Esophagus squamous epithelium (tissue), 5 donors: ENCODE data around the gene PLIN1. TPM values are rescaled to one million over a fixed set of nuclear protein-coding genes. Genes with fewer than 3 reads are reported as not detected.

Experiments
- DNase-seq: peaks from one replicate; lab custom pipeline; 2025; lab: John Stamatoyannopoulos, UW
- H3K27ac ChIP-seq, 4 donors: fragments of 200-600 bp; sonication (generic); one replicate each; pipeline ENCODE4 v1.5.1; 2016 to 2019; ENCODE audit warnings: mild to moderate bottlenecking in 1 of 4
- H3K27me3 ChIP-seq, 4 donors: fragments of 200-600 bp; sonication (generic); 1 replicate in 3 of 4; 2 replicates in 1 of 4; pipeline versions ENCODE4 v1.5.1 to v1.6.0; 2017 to 2021; ENCODE audit warnings: antibody characterized with exemption in 1 of 4
- H3K36me3 ChIP-seq, 3 donors: fragments of 200-600 bp; sonication (generic); one replicate each; pipeline ENCODE4 v1.5.1; 2016 to 2019
- H3K4me1 ChIP-seq, 3 donors: fragments of 200-600 bp; sonication (generic); one replicate each; pipeline ENCODE4 v1.5.1; 2017 to 2019
- H3K4me3 ChIP-seq, 4 donors: fragments of 200-600 bp; sonication (generic); 1 replicate in 3 of 4; 2 replicates in 1 of 4; pipeline ENCODE4 v1.5.1; 2016 to 2019; ENCODE audit warnings: mild to moderate bottlenecking in 2 of 4, moderate library complexity in 1 of 4
- H3K9me3 ChIP-seq, 3 donors: fragments of 200-600 bp; sonication (generic); one replicate each; pipeline ENCODE4 v1.5.1; 2016 to 2019
- POLR2A ChIP-seq, 4 donors: fragments of 450-650 bp; IDR thresholded peaks; one replicate each; pipeline ENCODE4 v1.6.1; 2017; ENCODE audit warnings: antibody characterized with exemption in 4 of 4, mild to moderate bottlenecking in 4 of 4, moderate library complexity in 3 of 4
- WGBS, 2 donors: methylation state at CpG; one replicate each; pipeline ENCODE4 v1.1.5; 2018; 5-methylcytosine and 5-hydroxymethylcytosine counted together
- intact Hi-C: fragments of 100-400 bp; cut with DNase I; formaldehyde crosslinking; loops from one replicate; pipeline ENCODE4 v1.15.0; 2022
- total RNA-seq, 4 donors: library from RNA; depleted of rRNA; stranded (reverse); fragments of >200 nt; gene quantifications; one replicate each; pipeline ENCODE4 v1.1.0, GENCODE V29; 2016
- TF ChIP-seq, protein P1 (sequence below), 6 experiments: fragments of 450-650 bp in 4 of 6; fragments of 200-600 bp in 2 of 6; sonication (generic) in 2 of 6; IDR thresholded peaks; one replicate each; pipeline ENCODE4 v1.5.1; 2016 to 2019; ENCODE audit warnings: antibody characterized with exemption in 6 of 6, mild to moderate bottlenecking in 4 of 6, moderate library complexity in 4 of 6
- donor health status: DM: yes; HTN: yes; CAD: no.

The PLIN1 gene
- total RNA-seq, 4 donors from 2014 or later = 0.26 to 3.6 (median 0.91) TPM

- intact Hi-C loops = no loop called here
- H3K4me3 ChIP-seq = no peak overlapping the region
- TF ChIP-seq, protein P1, sequence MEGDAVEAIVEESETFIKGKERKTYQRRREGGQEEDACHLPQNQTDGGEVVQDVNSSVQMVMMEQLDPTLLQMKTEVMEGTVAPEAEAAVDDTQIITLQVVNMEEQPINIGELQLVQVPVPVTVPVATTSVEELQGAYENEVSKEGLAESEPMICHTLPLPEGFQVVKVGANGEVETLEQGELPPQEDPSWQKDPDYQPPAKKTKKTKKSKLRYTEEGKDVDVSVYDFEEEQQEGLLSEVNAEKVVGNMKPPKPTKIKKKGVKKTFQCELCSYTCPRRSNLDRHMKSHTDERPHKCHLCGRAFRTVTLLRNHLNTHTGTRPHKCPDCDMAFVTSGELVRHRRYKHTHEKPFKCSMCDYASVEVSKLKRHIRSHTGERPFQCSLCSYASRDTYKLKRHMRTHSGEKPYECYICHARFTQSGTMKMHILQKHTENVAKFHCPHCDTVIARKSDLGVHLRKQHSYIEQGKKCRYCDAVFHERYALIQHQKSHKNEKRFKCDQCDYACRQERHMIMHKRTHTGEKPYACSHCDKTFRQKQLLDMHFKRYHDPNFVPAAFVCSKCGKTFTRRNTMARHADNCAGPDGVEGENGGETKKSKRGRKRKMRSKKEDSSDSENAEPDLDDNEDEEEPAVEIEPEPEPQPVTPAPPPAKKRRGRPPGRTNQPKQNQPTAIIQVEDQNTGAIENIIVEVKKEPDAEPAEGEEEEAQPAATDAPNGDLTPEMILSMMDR (IDR thresholded peaks at IDR 0.05) = no peak
- no peak for TF ChIP-seq POLR2A (IDR thresholded peaks at IDR 0.05)
- H3K27ac ChIP-seq = no peak overlapping the region
- DNase-seq = no peak
- 73 to 96% methylated on average over 3 to 7 of the region's 15 CpGs for WGBS, 2 donors
- H3K27me3 ChIP-seq = peaks cover 0 to 14% (median 0%) of the 10 kb centered on the region in 4 donors
- no peaks in the 10 kb centered on the region for H3K36me3 ChIP-seq
- H3K9me3 ChIP-seq = no peaks in the 10 kb centered on the region
- H3K4me1 ChIP-seq = peaks cover 3 to 15% (median 6%) of the 10 kb centered on the region in 3 donors
Observed at GRCh38 chr15:89649716-89650115, 29.5 kb downstream of the PLIN1 start.

DNA sequence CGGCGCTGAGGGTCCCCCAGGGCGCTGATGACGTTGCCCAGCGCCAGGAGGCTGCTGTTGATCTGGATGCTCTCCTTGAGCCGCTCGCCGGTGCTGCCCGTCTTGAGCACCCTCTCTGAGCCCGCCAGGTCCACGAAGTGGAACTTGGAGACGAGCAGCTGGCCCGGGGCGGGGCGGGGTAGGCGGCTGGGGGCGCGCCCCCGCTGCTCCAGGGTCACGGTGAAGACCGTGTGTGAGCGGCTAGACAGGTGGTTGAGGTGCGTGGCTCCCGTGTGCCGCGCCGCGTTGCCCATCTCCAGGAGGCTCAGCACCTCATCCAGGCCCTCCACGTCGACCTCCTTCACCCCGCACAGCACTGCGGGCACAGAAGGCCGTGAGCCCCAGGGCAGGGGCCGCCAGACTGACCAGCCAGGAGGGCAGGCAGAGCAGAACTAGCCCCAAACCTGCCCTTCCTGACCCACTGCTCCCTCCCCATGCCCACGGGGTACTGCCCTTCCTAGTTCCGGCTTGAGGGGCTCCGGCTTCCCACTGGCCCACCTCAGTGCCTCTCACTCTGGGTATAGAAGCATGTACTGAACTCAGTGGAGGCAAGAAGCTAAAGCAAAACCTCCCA, 30.0 kb downstream of the PLIN1 start:
- H3K36me3 ChIP-seq = no peaks in the 10 kb centered on the region
- H3K4me3 ChIP-seq = no peak overlapping the region
- peaks cover 0 to 8% (median 0%) of the 10 kb centered on the region in 4 donors for H3K27me3 ChIP-seq
- no peak overlapping the region for H3K27ac ChIP-seq
- intact Hi-C loops = no loop called here
- no peaks in the 10 kb centered on the region for H3K9me3 ChIP-seq
- TF ChIP-seq, protein P1 (IDR thresholded peaks at IDR 0.05) = no peak
- TF ChIP-seq POLR2A (IDR thresholded peaks at IDR 0.05) = no peak
- WGBS, 2 donors = 98% methylated on average over 7 of the region's 37 CpGs; no CpG with 5 or more reads in 1 of the 2 donors
- no peak for DNase-seq
- peaks cover 0 to 9% (median 0%) of the 10 kb centered on the region in 3 donors for H3K4me1 ChIP-seq

DNA sequence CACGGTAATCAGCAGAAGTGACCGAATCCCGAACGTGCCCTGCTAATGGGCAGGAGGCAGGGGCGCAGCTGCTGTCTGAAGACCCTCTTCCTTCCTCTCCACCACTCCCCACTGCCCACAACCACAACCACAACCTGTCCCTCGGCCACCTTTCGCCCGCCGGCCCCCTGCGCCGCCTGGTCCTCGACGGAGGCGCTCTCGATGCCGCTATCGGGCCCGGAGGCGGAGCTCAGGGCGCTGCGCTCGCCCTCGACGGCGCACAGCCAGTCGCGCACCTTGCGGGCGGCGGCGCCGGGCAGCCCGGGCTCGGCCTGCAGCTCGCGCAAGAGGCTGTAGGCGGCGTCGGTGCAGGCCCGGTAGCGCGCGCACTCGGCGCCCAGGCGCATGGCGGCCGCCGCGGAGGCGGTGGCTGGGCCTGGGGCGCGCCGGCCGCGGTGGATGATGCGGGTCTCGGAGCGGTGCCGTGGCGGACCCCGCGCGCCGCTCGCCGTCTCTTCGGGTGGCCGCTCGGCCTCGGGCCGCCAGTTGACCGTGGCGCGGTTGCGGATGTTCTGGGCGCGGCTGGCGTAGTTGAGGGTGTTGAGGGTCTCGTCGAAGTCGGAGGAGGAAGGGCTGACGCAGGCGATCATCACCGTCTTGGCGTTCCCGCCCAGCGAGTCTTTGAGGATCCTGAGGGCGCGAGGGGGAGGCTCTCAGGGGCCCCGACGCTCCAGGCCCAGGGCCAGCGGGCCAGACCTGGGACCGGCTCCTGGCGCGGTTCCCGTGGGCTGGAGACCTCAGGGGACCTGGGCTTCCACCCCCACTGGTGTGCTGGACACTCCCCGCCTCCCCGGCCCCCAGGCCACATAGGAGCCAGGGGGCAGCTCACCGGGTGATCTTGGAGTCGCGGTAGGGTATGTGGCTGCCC, 30.8 kb downstream of the PLIN1 start:
- Histone ChIP-seq H3K4me3 (no peak overlapping the region), H3K4me1 (peaks cover 0 to 8% (median 0%) of the 10 kb centered on the region in 3 donors), H3K9me3 (no peaks in the 10 kb centered on the region), H3K27me3 (peaks cover 0 to 6% (median 0%) of the 10 kb centered on the region in 4 donors), H3K36me3 (no peaks in the 10 kb centered on the region), H3K27ac (no peak overlapping the region)
- no peak for DNase-seq
- intact Hi-C loops = no loop called here
- no peak for TF ChIP-seq POLR2A (IDR thresholded peaks at IDR 0.05)
- TF ChIP-seq, protein P1 (IDR thresholded peaks at IDR 0.05) = no peak
- WGBS, 2 donors = 88 to 89% methylated on average over 20 to 23 of the region's 102 CpGs

- Histone ChIP-seq H3K27ac (no peak overlapping the region), H3K9me3 (no peaks in the 10 kb centered on the region), H3K4me1 (peaks cover 0 to 8% (median 0%) of the 10 kb centered on the region in 3 donors), H3K4me3 (no peak overlapping the region), H3K27me3 (peaks cover 0 to 4% (median 0%) of the 10 kb centered on the region in 4 donors), H3K36me3 (peaks cover 0 to under 1% (median 0%) of the 10 kb centered on the region in 3 donors)
- 26 to 42% methylated on average over 10 to 25 of the region's 25 CpGs for WGBS, 2 donors
- intact Hi-C loops = no loop called here
- TF ChIP-seq, protein P1 (IDR thresholded peaks at IDR 0.05) = peak; percentile 34 to 81 (median 71)
- no peak for TF ChIP-seq POLR2A (IDR thresholded peaks at IDR 0.05)
- DNase-seq = no peak
Observed at GRCh38 chr15:89647191-89647851, 31.8 kb downstream of the PLIN1 start.
